H54 (cell line): Measurements from ENCODE around the gene CASK.

Source experiments
- DNase-seq: peaks from one replicate; pipeline ENCODE4 v3.0.0; 2011; ENCODE audit warnings: low spot score, mixed read lengths; ENCODE audit not compliant: insufficient read length
- FAIRE-seq: peaks from 3 replicates; lab custom pipeline; 2011; peaks lifted over from hg19 to GRCh38; lab: Jason Lieb, UNC
- POLR2A ChIP-seq: IDR thresholded peaks from 2 replicates; pipeline ENCODE4 v1.6.1; 2011; ENCODE audit warnings: low read depth, mild to moderate bottlenecking, low read length

Gene CASK

GRCh38 chrX:41923978-41924683 lies 777 bp upstream of the CASK start:
- TF ChIP-seq POLR2A = no peak
- DNase-seq = no peak
- FAIRE-seq = no peak

- TF ChIP-seq POLR2A = no peak
- FAIRE-seq (no peak), DNase-seq (no peak)
These were observed 763 bp downstream of the CASK start for GRCh38 chrX:41922431-41923151.

- no peak for FAIRE-seq
- no peak for TF ChIP-seq POLR2A
- no peak for DNase-seq
These were observed 1.6 kb downstream of the CASK start for GRCh38 chrX:41921492-41922430.

GRCh38 chrX:41919870-41920269 lies 3.5 kb downstream of the CASK start:
- no peak for DNase-seq
- FAIRE-seq = no peak

GRCh38 chrX:41917517-41917916 lies 5.8 kb downstream of the CASK start:
- FAIRE-seq (no peak), DNase-seq (no peak)
- TF ChIP-seq POLR2A = no peak

More at GRCh38 chrX:41919870-41920269, 3.5 kb downstream of the CASK start:
- TF ChIP-seq POLR2A = no peak

- TF ChIP-seq POLR2A = no peak
- FAIRE-seq = no peak
These were observed 9.9 kb downstream of the CASK start for GRCh38 chrX:41913476-41913875.

GRCh38 chrX:41912923-41913322 lies 10.4 kb downstream of the CASK start:
- FAIRE-seq = no peak
- no peak for DNase-seq

More at GRCh38 chrX:41913476-41913875, 9.9 kb downstream of the CASK start:
- DNase-seq = no peak

GRCh38 chrX:41909068-41909467 lies 14.3 kb downstream of the CASK start:
- no peak for TF ChIP-seq POLR2A
- FAIRE-seq (no peak), DNase-seq (no peak)

More at GRCh38 chrX:41912923-41913322, 10.4 kb downstream of the CASK start:
- TF ChIP-seq POLR2A = no peak

- no peak for TF ChIP-seq POLR2A
- FAIRE-seq (no peak), DNase-seq (no peak)
These were observed 16.7 kb downstream of the CASK start for GRCh38 chrX:41906515-41907187.

GRCh38 chrX:41903544-41903943 lies 19.8 kb downstream of the CASK start:
- DNase-seq = no peak
- no peak for FAIRE-seq
- TF ChIP-seq POLR2A = no peak

GRCh38 chrX:41900321-41900720 lies 23.0 kb downstream of the CASK start:
- FAIRE-seq (no peak), DNase-seq (no peak)
- no peak for TF ChIP-seq POLR2A

GRCh38 chrX:41895826-41896225 lies 27.5 kb downstream of the CASK start:
- no peak for TF ChIP-seq POLR2A
- no peak for FAIRE-seq
- no peak for DNase-seq

- FAIRE-seq = no peak
- no peak for DNase-seq
- no peak for TF ChIP-seq POLR2A
These were observed 33.3 kb downstream of the CASK start for GRCh38 chrX:41890026-41890423.
